ENCODE results near the gene RP2.

DNA sequence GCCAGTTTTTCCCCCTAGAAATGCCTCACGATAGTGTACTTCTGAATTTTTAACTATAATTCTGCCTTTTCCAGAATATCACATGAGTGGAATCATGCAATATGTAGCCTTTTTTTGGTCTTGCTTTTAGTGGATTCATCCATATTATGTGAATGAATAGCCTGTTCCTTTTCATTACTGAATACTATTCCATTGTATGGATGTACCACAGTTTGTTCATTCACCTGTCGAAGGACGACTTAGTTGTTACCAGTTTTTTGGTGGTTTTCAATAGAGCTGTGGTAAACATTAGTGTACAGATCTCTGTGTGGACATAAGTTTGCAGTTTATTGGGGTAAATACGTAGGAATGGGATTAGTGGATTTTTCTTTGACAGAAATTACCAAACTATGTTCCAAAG is 83.4 kb downstream of the RP2 start:
- TF ChIP-seq, protein P1, sequence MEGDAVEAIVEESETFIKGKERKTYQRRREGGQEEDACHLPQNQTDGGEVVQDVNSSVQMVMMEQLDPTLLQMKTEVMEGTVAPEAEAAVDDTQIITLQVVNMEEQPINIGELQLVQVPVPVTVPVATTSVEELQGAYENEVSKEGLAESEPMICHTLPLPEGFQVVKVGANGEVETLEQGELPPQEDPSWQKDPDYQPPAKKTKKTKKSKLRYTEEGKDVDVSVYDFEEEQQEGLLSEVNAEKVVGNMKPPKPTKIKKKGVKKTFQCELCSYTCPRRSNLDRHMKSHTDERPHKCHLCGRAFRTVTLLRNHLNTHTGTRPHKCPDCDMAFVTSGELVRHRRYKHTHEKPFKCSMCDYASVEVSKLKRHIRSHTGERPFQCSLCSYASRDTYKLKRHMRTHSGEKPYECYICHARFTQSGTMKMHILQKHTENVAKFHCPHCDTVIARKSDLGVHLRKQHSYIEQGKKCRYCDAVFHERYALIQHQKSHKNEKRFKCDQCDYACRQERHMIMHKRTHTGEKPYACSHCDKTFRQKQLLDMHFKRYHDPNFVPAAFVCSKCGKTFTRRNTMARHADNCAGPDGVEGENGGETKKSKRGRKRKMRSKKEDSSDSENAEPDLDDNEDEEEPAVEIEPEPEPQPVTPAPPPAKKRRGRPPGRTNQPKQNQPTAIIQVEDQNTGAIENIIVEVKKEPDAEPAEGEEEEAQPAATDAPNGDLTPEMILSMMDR (IDR thresholded peaks at IDR 0.05) = no peak
- no peak for TF ChIP-seq POLR2A (IDR thresholded peaks at IDR 0.05)

All from right lobe of liver (tissue), 4 donors.